HepG2 (cell line): ENCODE data around the gene PMM2. TPM values are rescaled to one million over a fixed set of nuclear protein-coding genes. Genes with fewer than 3 reads are reported as not detected.

ENCODE experiments used
- ATF7 ChIP-seq, 2 experiments: fragments of 450-650 bp in 1 of 2; sonication (generic) in 1 of 2; formaldehyde crosslinking in 1 of 2; IDR thresholded peaks; 2 replicates each; pipeline versions ENCODE4 v1.4.0 to v1.6.1; 2016 to 2020; ENCODE audit warnings: antibody characterized with exemption in 1 of 2, mild to moderate bottlenecking in 1 of 2, missing genetic modification reagents in 1 of 2
- BCL6 ChIP-seq: IDR thresholded peaks from 2 replicates; pipeline ENCODE4 v1.6.1; 2016; ENCODE audit warnings: missing genetic modification reagents, missing compliant biosample characterization
- BHLHE40 ChIP-seq: IDR thresholded peaks from 2 replicates; pipeline ENCODE4 v1.6.1; 2011; ENCODE audit warnings: low read length, improper control_type of control experiment
- ELF3 ChIP-seq: IDR thresholded peaks from 2 replicates; pipeline ENCODE4 v1.6.1; 2016; ENCODE audit warnings: missing genetic modification reagents, missing compliant biosample characterization
- HHEX ChIP-seq: IDR thresholded peaks from 2 replicates; pipeline ENCODE4 v1.6.1; 2016; ENCODE audit warnings: control low read depth
- SNAPC2 ChIP-seq: sonication (generic); formaldehyde crosslinking; IDR thresholded peaks from 2 replicates; pipeline ENCODE4 v1.8.1; 2022; ENCODE audit warnings: mild to moderate bottlenecking, missing genetic modification reagents
- SUZ12 ChIP-seq: fragments of 150-350 bp; IDR thresholded peaks from 2 replicates; pipeline ENCODE4 v1.6.1; 2014; ENCODE audit warnings: low read depth, low read length
- TARDBP ChIP-seq: sonication (generic); formaldehyde crosslinking; IDR thresholded peaks from 2 replicates; pipeline ENCODE4 v1.8.0; 2022; ENCODE audit warnings: mild to moderate bottlenecking, missing genetic modification reagents
- ZMAT3 ChIP-seq: sonication (generic); formaldehyde crosslinking; conservative IDR thresholded peaks from 2 replicates; pipeline ENCODE4 v1.7.0; 2021; ENCODE audit warnings: missing genetic modification reagents
- ZNF274 ChIP-seq: sonication (generic); formaldehyde crosslinking; IDR thresholded peaks from 2 replicates; pipeline ENCODE4 v1.5.1; 2020; ENCODE audit warnings: mild to moderate bottlenecking, missing genetic modification reagents
- polyA plus RNA-seq, 8 experiments: library from polyadenylated mRNA; depleted of rRNA in 3 of 8; stranded (reverse) in 7 of 8; unstranded in 1 of 8; fragments of >200 nt; fragmentation: Illumina TruSeq in 4 of 8; extraction: Trizol in 4 of 8; gene quantifications; 2 replicates each; pipeline versions ENCODE4 v1.2.1 to v1.2.3, GENCODE V29; 2011 to 2016; ENCODE audit warnings: low read depth in 4 of 8, missing spikeins in 1 of 8, mixed read lengths in 1 of 8; ENCODE audit not compliant: insufficient read depth in 1 of 8
- total RNA-seq, 5 experiments: library from RNA; depleted of rRNA; stranded (reverse); fragments of >200 nt; fragmentation: Illumina TruSeq; extraction: Trizol; gene quantifications; 2 replicates each; pipeline ENCODE4 v1.2.3, GENCODE V29; 2016; ENCODE audit warnings: low read depth in 1 of 5
- TF ChIP-seq, protein P1 (sequence below): sonication (generic); formaldehyde crosslinking; IDR thresholded peaks from 2 replicates; pipeline ENCODE4 v1.5.1; 2020; ENCODE audit warnings: missing genetic modification reagents, mild to moderate bottlenecking, borderline replicate concordance
- TF ChIP-seq, protein P2 (sequence below): sonication (generic); formaldehyde crosslinking; IDR thresholded peaks from 2 replicates; pipeline ENCODE4 v1.4.0; 2020; ENCODE audit warnings: missing genetic modification reagents
- TF ChIP-seq, protein P3 (sequence below): sonication (generic); formaldehyde crosslinking; IDR thresholded peaks from 2 replicates; pipeline ENCODE4 v1.5.0; 2020; ENCODE audit warnings: missing genetic modification reagents
- TF ChIP-seq, protein P4 (sequence below): sonication (generic); formaldehyde crosslinking; IDR thresholded peaks from 2 replicates; pipeline ENCODE4 v1.8.0; 2022; ENCODE audit warnings: missing genetic modification reagents, mild to moderate bottlenecking, moderate library complexity, borderline replicate concordance

The PMM2 gene
- total and polyA plus RNA-seq, 2 of the 13 experiments (the other 11 are each of a cell fraction or from before 2014, with no cell fraction given) = 52.2 to 93.7 TPM

DNA sequence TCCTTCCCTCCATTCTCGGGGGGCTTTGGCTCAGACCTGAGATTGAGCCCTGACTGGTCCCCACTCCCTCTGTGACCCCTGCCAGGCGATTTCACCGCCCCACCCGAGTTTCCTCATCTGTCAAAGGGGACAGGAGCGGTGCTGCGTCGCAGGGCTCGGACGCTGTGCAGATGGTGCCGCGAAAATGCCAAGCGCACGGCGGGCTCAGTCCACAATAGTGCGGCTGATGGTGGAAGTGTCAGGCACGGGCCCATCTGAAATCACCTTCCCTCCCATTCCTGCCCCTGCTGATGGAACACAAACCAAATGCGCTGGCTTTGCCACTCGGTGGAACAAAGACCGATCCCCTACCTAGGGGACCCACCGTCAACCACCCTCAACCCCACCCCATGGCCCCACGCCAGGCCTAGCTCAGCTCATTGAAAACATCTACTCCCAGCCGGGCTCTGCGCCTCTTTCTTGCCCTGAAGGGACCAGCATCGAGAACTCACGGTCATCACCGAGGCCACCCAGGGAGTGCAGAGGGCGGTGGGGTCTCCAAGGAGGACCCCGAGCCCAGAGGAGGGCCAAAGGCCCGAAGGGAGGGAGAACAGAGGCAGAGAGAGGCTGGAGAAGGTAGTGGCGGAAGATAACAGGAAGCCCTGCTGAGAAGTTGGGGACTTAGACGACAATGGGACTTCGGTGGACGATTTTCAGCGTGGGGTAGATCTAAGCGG is 69.7 kb downstream of the PMM2 start (continued):
- TF ChIP-seq, protein P1, sequence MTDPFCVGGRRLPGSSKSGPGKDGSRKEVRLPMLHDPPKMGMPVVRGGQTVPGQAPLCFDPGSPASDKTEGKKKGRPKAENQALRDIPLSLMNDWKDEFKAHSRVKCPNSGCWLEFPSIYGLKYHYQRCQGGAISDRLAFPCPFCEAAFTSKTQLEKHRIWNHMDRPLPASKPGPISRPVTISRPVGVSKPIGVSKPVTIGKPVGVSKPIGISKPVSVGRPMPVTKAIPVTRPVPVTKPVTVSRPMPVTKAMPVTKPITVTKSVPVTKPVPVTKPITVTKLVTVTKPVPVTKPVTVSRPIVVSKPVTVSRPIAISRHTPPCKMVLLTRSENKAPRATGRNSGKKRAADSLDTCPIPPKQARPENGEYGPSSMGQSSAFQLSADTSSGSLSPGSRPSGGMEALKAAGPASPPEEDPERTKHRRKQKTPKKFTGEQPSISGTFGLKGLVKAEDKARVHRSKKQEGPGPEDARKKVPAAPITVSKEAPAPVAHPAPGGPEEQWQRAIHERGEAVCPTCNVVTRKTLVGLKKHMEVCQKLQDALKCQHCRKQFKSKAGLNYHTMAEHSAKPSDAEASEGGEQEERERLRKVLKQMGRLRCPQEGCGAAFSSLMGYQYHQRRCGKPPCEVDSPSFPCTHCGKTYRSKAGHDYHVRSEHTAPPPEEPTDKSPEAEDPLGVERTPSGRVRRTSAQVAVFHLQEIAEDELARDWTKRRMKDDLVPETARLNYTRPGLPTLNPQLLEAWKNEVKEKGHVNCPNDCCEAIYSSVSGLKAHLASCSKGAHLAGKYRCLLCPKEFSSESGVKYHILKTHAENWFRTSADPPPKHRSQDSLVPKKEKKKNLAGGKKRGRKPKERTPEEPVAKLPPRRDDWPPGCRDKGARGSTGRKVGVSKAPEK (CRISPR knock-in tag) = no peak
- TF ChIP-seq ZNF274 (CRISPR knock-in tag) = peak; percentile 79; the same call in 1 of the 2 replicates
- TF ChIP-seq ZMAT3 (CRISPR knock-in tag) = no peak; the same call in 1 of the 2 replicates
- TF ChIP-seq, protein P2, sequence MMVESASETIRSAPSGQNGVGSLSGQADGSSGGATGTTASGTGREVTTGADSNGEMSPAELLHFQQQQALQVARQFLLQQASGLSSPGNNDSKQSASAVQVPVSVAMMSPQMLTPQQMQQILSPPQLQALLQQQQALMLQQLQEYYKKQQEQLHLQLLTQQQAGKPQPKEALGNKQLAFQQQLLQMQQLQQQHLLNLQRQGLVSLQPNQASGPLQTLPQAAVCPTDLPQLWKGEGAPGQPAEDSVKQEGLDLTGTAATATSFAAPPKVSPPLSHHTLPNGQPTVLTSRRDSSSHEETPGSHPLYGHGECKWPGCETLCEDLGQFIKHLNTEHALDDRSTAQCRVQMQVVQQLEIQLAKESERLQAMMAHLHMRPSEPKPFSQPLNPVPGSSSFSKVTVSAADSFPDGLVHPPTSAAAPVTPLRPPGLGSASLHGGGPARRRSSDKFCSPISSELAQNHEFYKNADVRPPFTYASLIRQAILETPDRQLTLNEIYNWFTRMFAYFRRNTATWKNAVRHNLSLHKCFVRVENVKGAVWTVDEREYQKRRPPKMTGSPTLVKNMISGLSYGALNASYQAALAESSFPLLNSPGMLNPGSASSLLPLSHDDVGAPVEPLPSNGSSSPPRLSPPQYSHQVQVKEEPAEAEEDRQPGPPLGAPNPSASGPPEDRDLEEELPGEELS (CRISPR knock-in tag) = peak; percentile 39; the same call in 1 of the 2 replicates
- no peak; the same call in 1 of the 2 replicates for TF ChIP-seq BHLHE40
- TF ChIP-seq, protein P3, sequence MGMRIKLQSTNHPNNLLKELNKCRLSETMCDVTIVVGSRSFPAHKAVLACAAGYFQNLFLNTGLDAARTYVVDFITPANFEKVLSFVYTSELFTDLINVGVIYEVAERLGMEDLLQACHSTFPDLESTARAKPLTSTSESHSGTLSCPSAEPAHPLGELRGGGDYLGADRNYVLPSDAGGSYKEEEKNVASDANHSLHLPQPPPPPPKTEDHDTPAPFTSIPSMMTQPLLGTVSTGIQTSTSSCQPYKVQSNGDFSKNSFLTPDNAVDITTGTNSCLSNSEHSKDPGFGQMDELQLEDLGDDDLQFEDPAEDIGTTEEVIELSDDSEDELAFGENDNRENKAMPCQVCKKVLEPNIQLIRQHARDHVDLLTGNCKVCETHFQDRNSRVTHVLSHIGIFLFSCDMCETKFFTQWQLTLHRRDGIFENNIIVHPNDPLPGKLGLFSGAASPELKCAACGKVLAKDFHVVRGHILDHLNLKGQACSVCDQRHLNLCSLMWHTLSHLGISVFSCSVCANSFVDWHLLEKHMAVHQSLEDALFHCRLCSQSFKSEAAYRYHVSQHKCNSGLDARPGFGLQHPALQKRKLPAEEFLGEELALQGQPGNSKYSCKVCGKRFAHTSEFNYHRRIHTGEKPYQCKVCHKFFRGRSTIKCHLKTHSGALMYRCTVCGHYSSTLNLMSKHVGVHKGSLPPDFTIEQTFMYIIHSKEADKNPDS (CRISPR knock-in tag) = no peak
- TF ChIP-seq TARDBP (CRISPR knock-in tag) = no peak
- no peak for TF ChIP-seq BCL6 (CRISPR knock-in tag)
- TF ChIP-seq SNAPC2 (CRISPR knock-in tag) = no peak
- TF ChIP-seq, protein P4, sequence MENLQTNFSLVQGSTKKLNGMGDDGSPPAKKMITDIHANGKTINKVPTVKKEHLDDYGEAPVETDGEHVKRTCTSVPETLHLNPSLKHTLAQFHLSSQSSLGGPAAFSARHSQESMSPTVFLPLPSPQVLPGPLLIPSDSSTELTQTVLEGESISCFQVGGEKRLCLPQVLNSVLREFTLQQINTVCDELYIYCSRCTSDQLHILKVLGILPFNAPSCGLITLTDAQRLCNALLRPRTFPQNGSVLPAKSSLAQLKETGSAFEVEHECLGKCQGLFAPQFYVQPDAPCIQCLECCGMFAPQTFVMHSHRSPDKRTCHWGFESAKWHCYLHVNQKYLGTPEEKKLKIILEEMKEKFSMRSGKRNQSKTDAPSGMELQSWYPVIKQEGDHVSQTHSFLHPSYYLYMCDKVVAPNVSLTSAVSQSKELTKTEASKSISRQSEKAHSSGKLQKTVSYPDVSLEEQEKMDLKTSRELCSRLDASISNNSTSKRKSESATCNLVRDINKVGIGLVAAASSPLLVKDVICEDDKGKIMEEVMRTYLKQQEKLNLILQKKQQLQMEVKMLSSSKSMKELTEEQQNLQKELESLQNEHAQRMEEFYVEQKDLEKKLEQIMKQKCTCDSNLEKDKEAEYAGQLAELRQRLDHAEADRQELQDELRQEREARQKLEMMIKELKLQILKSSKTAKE (CRISPR knock-in tag) = no peak
- TF ChIP-seq SUZ12 = no peak
- TF ChIP-seq HHEX (CRISPR knock-in tag) = no peak
- TF ChIP-seq ELF3 (CRISPR knock-in tag) = no peak
- no peak for TF ChIP-seq ATF7 (IDR thresholded peaks at IDR 0.05)
- no peak for TF ChIP-seq ATF7 (CRISPR knock-in tag; IDR thresholded peaks at IDR 0.05)
